K562 (cell line): Measurements from ENCODE around the gene CPS1. TPM values are rescaled to one million over a fixed set of nuclear protein-coding genes. Genes with fewer than 3 reads are reported as not detected.

ENCODE experiments used
- ATAC-seq: fragments of 200-7000 bp; cut with Tn5 transposase; 3 replicates; pipeline ENCODE4 v1.9.1; 2020; ENCODE audit warnings: moderate library complexity
- BruUV-seq: library from RNA; stranded (reverse); fragments of 400-500 nt; replicated peaks from 2 replicates; lab custom pipeline; 2021; lab: Mats Ljungman, UMichigan
- CTCF ChIA-PET: fragments of 300-600 bp; formaldehyde crosslinking; extraction: SDS; loops from one replicate; lab custom pipeline; 2021; ENCODE audit warnings: low intra/inter-chr PET ratio; lab: Yijun Ruan, JAX
- POLR2A ChIA-PET: fragments of 300-600, 350-650 bp; sonication (Branson Sonifier 250); formaldehyde crosslinking; extraction: SDS; loops from one replicate; lab custom pipeline; 2021; ENCODE audit warnings: antibody characterized with exemption, inconsistent platforms; lab: Yijun Ruan, JAX
- DNase-seq, 4 experiments: peaks; one replicate each; pipeline versions ENCODE4 v3.0.0 to v3.0.0-alpha.2; 2011 to 2018; ENCODE audit warnings: low spot score in 3 of 4, mixed read lengths in 3 of 4; ENCODE audit errors: extremely low read depth in 1 of 4
- FAIRE-seq: peaks from 2 replicates; lab custom pipeline; 2011; peaks lifted over from hg19 to GRCh38; lab: Jason Lieb, UNC
- H2AFZ ChIP-seq: 2 replicates; pipeline ENCODE4 v1.6.0; 2011; ENCODE audit warnings: low read depth, low read length, control low read depth, inconsistent platforms
- H3K27ac ChIP-seq: fragments of 200-600 bp; 3 replicates; pipeline ENCODE4 v1.8.0; 2011; ENCODE audit warnings: low read depth, mild to moderate bottlenecking, control low read depth, inconsistent platforms, low read length, moderate library complexity, mixed read lengths; ENCODE audit errors: extremely low read depth
- H3K27me3 ChIP-seq, 2 experiments: fragments of 300-600 bp in 1 of 2; 2 replicates in 1 of 2; 3 replicates in 1 of 2; pipeline versions ENCODE4 v1.6.0 to v1.8.0; 2011; ENCODE audit warnings: inconsistent platforms in 2 of 2, low read length in 2 of 2, mild to moderate bottlenecking in 1 of 2, mixed read lengths in 1 of 2, moderate library complexity in 1 of 2; ENCODE audit not compliant: control insufficient read depth in 2 of 2, insufficient read depth in 2 of 2
- H3K36me3 ChIP-seq: fragments of 300-600 bp; 3 replicates; pipeline ENCODE4 v1.8.0; 2011; ENCODE audit warnings: mild to moderate bottlenecking, low read length, inconsistent platforms; ENCODE audit not compliant: control insufficient read depth, insufficient read depth
- H3K4me1 ChIP-seq, 2 experiments: fragments of 200-600 bp in 1 of 2; replicated peaks in 1 of 2; 2 replicates in 1 of 2; 3 replicates in 1 of 2; pipeline versions ENCODE4 v1.5.1 to v1.8.0; 2011; ENCODE audit warnings: inconsistent platforms in 2 of 2, low read length in 2 of 2, mild to moderate bottlenecking in 1 of 2, mixed read lengths in 1 of 2, moderate library complexity in 1 of 2; ENCODE audit not compliant: control insufficient read depth in 2 of 2, insufficient read depth in 2 of 2
- H3K4me2 ChIP-seq: 2 replicates; pipeline ENCODE4 v1.6.1; 2011; ENCODE audit warnings: low read length, control low read depth, inconsistent platforms, mixed read lengths; ENCODE audit not compliant: insufficient read depth
- H3K4me3 ChIP-seq: fragments of 200-600 bp; sonication (generic), shearing (Covaris generic); 2 replicates; pipeline ENCODE4 v1.5.1; 2016; ENCODE audit warnings: control low read depth, inconsistent platforms
- H3K79me2 ChIP-seq: fragments of 200-600 bp; 3 replicates; pipeline ENCODE4 v1.8.0; 2011; ENCODE audit warnings: low read length, inconsistent platforms; ENCODE audit not compliant: control insufficient read depth, insufficient read depth
- H3K9ac ChIP-seq, 2 experiments: 2 replicates each; pipeline versions ENCODE4 v1.6.0 to v1.6.1; 2011; ENCODE audit warnings: low read depth in 2 of 2, low read length in 2 of 2, control low read depth in 1 of 2, inconsistent platforms in 1 of 2, mild to moderate bottlenecking in 1 of 2, mixed read lengths in 1 of 2; ENCODE audit not compliant: insufficient read depth in 1 of 2
- H3K9me1 ChIP-seq: one replicate; pipeline ENCODE4 v1.6.0; 2011; ENCODE audit warnings: inconsistent platforms, mild to moderate bottlenecking, low read length, moderate library complexity; ENCODE audit not compliant: control insufficient read depth, insufficient read depth
- H3K9me3 ChIP-seq: replicated peaks from 2 replicates; pipeline ENCODE4 v1.5.1; 2011; ENCODE audit warnings: low read depth, low read length, inconsistent platforms; ENCODE audit not compliant: control insufficient read depth, insufficient read depth
- H4K20me1 ChIP-seq: replicated peaks from 2 replicates; pipeline ENCODE4 v1.6.1; 2011; ENCODE audit warnings: low read length, inconsistent platforms, mixed read lengths; ENCODE audit not compliant: control insufficient read depth, insufficient read depth
- CBX3 ChIP-seq, 2 experiments: IDR thresholded peaks; 1 replicate in 1 of 2; 2 replicates in 1 of 2; pipeline ENCODE4 v1.6.1; 2012; ENCODE audit warnings: inconsistent platforms in 2 of 2, low read length in 2 of 2, borderline replicate concordance in 1 of 2, control low read depth in 1 of 2
- HDAC6 ChIP-seq: IDR thresholded peaks from 2 replicates; pipeline ENCODE4 v1.6.1; 2012; ENCODE audit warnings: low read depth, mild to moderate bottlenecking, control low read depth, inconsistent platforms, low read length, moderate library complexity
- MEF2D ChIP-seq: conservative IDR thresholded peaks from 2 replicates; pipeline ENCODE4 v1.6.1; 2016; ENCODE audit warnings: low read depth, missing genetic modification characterization, missing compliant biosample characterization
- POLR2H ChIP-seq: IDR thresholded peaks from 2 replicates; pipeline ENCODE4 v1.6.1; 2016; ENCODE audit warnings: missing genetic modification characterization, low read depth, mild to moderate bottlenecking, control low read depth, missing compliant biosample characterization, moderate library complexity
- STAG1 ChIP-seq: sonication (generic); formaldehyde crosslinking; IDR thresholded peaks from 2 replicates; pipeline ENCODE4 v1.5.0; 2020; ENCODE audit warnings: missing genetic modification reagents, borderline replicate concordance
- TAL1 ChIP-seq: fragments of 450-650 bp; IDR thresholded peaks from 2 replicates; pipeline ENCODE4 v1.6.1; 2016; ENCODE audit warnings: mild to moderate bottlenecking
- WGBS: fragments of 100-300 bp; shearing (Covaris generic); methylation state at CpG from one replicate; pipeline ENCODE4 v1.1.6; 2016; ENCODE audit warnings: low coverage, mixed read lengths; ENCODE audit not compliant: insufficient coverage; ENCODE audit errors: missing lambda C conversion rate; 5-methylcytosine and 5-hydroxymethylcytosine counted together
- in situ Hi-C: fragments of 300-500 bp; cut with MboI; formaldehyde crosslinking; loops from 4 replicates; pipeline ENCODE4 v1.15.0; 2018; ENCODE audit warnings: inconsistent platforms, mixed read lengths
- intact Hi-C: fragments of 100-400 bp; cut with micrococcal nuclease; formaldehyde crosslinking; loops from 2 replicates; pipeline ENCODE4 v1.14.2; 2022
- polyA plus RNA-seq, 8 experiments: library from polyadenylated mRNA; depleted of rRNA in 4 of 8; stranded (reverse) in 5 of 8; unstranded in 3 of 8; fragments of >200 nt; fragmentation: Nextera tagmentation in 2 of 8; fragmentation: Illumina TruSeq in 1 of 8; extraction: Ambion mirVana in 2 of 8; extraction: Trizol in 1 of 8; gene quantifications; 2 replicates each; pipeline versions ENCODE4 v1.2.1 to v1.2.3, GENCODE V29; 2011 to 2014; ENCODE audit warnings: inconsistent platforms in 1 of 8, missing spikeins in 1 of 8
- total RNA-seq, 7 experiments: library from RNA; depleted of rRNA in 6 of 7; stranded (reverse); fragments of >200 nt in 6 of 7; fragmentation: Illumina TruSeq in 2 of 7; extraction: Trizol in 2 of 7; gene quantifications; 2 replicates each; pipeline versions ENCODE4 v1.2.1 to v1.2.3, GENCODE V29; 2011 to 2021; ENCODE audit warnings: low replicate concordance in 1 of 7
- TF ChIP-seq, protein P1 (sequence below): fragments of 250-450 bp; sonication (Bioruptor Pico); IDR thresholded peaks from 2 replicates; pipeline ENCODE4 v1.5.0; 2022; ENCODE audit warnings: mild to moderate bottlenecking
- TF ChIP-seq, protein P2 (sequence below), 2 experiments: fragments of 200-800 bp in 1 of 2; sonication (Bioruptor generic) in 1 of 2; sonication (generic) in 1 of 2; formaldehyde crosslinking in 1 of 2; IDR thresholded peaks in 1 of 2; conservative IDR thresholded peaks in 1 of 2; 2 replicates each; pipeline versions ENCODE4 v1.5.0 to v1.6.1; 2016 to 2020; ENCODE audit warnings: missing compliant biosample characterization in 1 of 2, missing genetic modification characterization in 1 of 2, missing genetic modification reagents in 1 of 2

Gene CPS1
- total and polyA plus RNA-seq, 9 of the 15 experiments (the other 6 are each of a cell fraction or from before 2014, with no cell fraction given), result 2.4 to 13.5 (median 6.0) TPM

DNA sequence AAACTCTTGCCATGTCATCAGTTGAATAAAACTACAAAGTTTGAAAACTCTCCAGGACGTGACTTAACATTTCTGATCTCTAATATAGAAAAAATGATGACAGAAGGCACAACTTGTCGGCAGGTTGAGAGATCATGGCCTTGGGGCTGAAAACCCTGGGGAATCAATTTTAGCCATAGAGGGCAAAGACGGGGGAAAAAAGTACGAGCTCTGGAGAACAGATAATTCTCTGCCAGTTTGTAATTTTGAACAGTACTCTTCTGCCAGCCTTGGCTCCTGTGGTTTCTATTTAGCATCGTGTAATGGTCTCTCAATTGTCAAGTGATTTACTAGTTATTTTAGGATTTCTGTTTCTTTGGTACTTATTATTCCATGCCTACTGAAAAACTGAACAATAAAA is 25.3 kb upstream of the CPS1 start (continued):
- no peak for TF ChIP-seq HDAC6
- TF ChIP-seq MEF2D, result no peak
- TF ChIP-seq CBX3 (IDR thresholded peaks at IDR 0.05; ENCODE audit: borderline replicate concordance in 1 of 2, low read length in 2 of 2), result no peak

DNA sequence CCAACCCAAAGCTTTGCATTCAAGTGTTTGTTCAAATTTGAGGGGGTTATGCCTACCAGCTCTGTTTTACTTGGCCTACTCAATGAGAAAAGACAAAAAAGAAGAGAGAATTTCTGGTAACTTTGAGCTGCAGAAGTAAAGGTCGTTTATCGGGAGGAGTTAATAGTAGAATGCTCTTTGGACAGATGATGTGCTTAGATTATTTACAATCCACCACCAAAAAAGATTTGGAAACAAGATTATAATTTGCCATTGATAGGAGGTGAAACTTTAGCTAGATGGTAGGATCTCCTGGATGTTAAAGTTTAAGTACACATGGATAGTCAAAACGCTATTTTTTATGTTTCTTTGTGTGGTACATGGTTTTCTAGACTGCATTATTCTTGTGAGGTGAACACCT is 24.9 kb upstream of the CPS1 start:
- TF ChIP-seq POLR2H (tag) (no peak), STAG1 (CRISPR knock-in tag) (no peak), TAL1 (no peak)
- TF ChIP-seq, protein P1, sequence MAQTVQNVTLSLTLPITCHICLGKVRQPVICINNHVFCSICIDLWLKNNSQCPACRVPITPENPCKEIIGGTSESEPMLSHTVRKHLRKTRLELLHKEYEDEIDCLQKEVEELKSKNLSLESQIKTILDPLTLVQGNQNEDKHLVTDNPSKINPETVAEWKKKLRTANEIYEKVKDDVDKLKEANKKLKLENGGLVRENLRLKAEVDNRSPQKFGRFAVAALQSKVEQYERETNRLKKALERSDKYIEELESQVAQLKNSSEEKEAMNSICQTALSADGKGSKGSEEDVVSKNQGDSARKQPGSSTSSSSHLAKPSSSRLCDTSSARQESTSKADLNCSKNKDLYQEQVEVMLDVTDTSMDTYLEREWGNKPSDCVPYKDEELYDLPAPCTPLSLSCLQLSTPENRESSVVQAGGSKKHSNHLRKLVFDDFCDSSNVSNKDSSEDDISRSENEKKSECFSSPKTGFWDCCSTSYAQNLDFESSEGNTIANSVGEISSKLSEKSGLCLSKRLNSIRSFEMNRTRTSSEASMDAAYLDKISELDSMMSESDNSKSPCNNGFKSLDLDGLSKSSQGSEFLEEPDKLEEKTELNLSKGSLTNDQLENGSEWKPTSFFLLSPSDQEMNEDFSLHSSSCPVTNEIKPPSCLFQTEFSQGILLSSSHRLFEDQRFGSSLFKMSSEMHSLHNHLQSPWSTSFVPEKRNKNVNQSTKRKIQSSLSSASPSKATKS (CRISPR knock-in tag), result no peak
- TF ChIP-seq, protein P2, sequence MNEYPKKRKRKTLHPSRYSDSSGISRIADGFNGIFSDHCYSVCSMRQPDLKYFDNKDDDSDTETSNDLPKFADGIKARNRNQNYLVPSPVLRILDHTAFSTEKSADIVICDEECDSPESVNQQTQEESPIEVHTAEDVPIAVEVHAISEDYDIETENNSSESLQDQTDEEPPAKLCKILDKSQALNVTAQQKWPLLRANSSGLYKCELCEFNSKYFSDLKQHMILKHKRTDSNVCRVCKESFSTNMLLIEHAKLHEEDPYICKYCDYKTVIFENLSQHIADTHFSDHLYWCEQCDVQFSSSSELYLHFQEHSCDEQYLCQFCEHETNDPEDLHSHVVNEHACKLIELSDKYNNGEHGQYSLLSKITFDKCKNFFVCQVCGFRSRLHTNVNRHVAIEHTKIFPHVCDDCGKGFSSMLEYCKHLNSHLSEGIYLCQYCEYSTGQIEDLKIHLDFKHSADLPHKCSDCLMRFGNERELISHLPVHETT (CRISPR knock-in tag; conservative IDR thresholded peaks at IDR 0.05 in 1 of 2, IDR thresholded peaks at IDR 0.05 in 1 of 2), result no peak
- TF ChIP-seq, all 486 proteins: peak for 0
- H3K4me3 ChIP-seq, result no peak overlapping the region
- in situ Hi-C loops (no loop called here), intact Hi-C loops (no loop called here)
- no peak overlapping the region for H3K9ac ChIP-seq
- FAIRE-seq (no peak), ATAC-seq (no peak), DNase-seq (no peak)
- BruUV-seq, result no TSS peak
- H3K79me2 ChIP-seq, result no peaks in the 10 kb centered on the region
- CTCF ChIA-PET, result no interaction called here
- 6% methylated on average over 3 of the region's 3 CpGs for WGBS
- POLR2A ChIA-PET, result no interaction called here
- no peak overlapping the region for H3K4me2 ChIP-seq
- H4K20me1 ChIP-seq, result no peaks in the 10 kb centered on the region
- H3K9me1 ChIP-seq, result no peaks in the 10 kb centered on the region
- no peaks in the 10 kb centered on the region for H3K9me3 ChIP-seq
- no peak overlapping the region for H3K27ac ChIP-seq
- H3K36me3 ChIP-seq, result no peaks in the 10 kb centered on the region
- no peaks in the 10 kb centered on the region for H3K27me3 ChIP-seq
- H3K4me1 ChIP-seq, result no peaks in the 10 kb centered on the region
- no peak overlapping the region for H2AFZ ChIP-seq
